ENCODE results near the gene TBC1D22A. TPM values are rescaled to one million over a fixed set of nuclear protein-coding genes. Genes with fewer than 3 reads are reported as not detected.

The TBC1D22A gene
- polyA plus RNA-seq, 1 donor (not counting 4 experiments of a cell fraction or from before 2014, with no cell fraction given), result 20.9 TPM

GRCh38 chr22:46994265-46994664 is 231.8 kb downstream of the TBC1D22A start:
- no peak for FAIRE-seq
- H3K27me3 ChIP-seq (ENCODE audit: control insufficient read depth, extremely low read depth, insufficient read depth, low read length), result no peaks in the 10 kb centered on the region
- dilution Hi-C loops (cut with MboI; ENCODE audit: extremely low pct_ligation_motif_present, low sequenced_read_pairs), result no loop called here
- no peak for TF ChIP-seq CTCF (optimal IDR thresholded peaks at IDR 0.05 in 1 of 3, IDR thresholded peaks at IDR 0.05 in 1 of 3, conservative IDR thresholded peaks at IDR 0.05 in 1 of 3; ENCODE audit: extremely low read depth in 1 of 3, insufficient read depth in 2 of 3, low read length in 3 of 3)
- TF ChIP-seq EZH2 (IDR thresholded peaks at IDR 0.05; ENCODE audit: low read length), result no peak
- no peak overlapping the region for H3K4me2 ChIP-seq (ENCODE audit: control insufficient read depth, extremely low read depth, insufficient read depth, low read depth, low read length)
- H3K4me1 ChIP-seq (ENCODE audit: control insufficient read depth, extremely low read depth, insufficient read depth, low read length), result peaks cover 4% of the 10 kb centered on the region
- no peak overlapping the region for H3K27ac ChIP-seq (ENCODE audit: control insufficient read depth, insufficient read depth, low read length)
- no peaks in the 10 kb centered on the region for H3K9me3 ChIP-seq (ENCODE audit: control insufficient read depth, low read depth, low read length)
- peaks cover 6 to 15% of the 10 kb centered on the region in 2 experiments for H3K36me3 ChIP-seq (ENCODE audit: control insufficient read depth in 2 of 2, extremely low read depth in 1 of 2, insufficient read depth in 2 of 2, low read length in 2 of 2)
- no peaks in the 10 kb centered on the region for H4K20me1 ChIP-seq (ENCODE audit: control insufficient read depth, extremely low read depth, insufficient read depth, low read length)
- H3K4me3 ChIP-seq (ENCODE audit: control insufficient read depth in 2 of 3, extremely low read depth in 1 of 3, insufficient read depth in 2 of 3, low read depth in 1 of 3, low read length in 3 of 3), result no peak overlapping the region
- H2AFZ ChIP-seq (ENCODE audit: control insufficient read depth, low read length), result no peak overlapping the region
- no peak for DNase-seq (ENCODE audit: low read depth, low spot score)
- no peaks in the 10 kb centered on the region for H3K79me2 ChIP-seq (ENCODE audit: control insufficient read depth, insufficient read depth, low read length)
- no peaks in the 10 kb centered on the region for H3K9me1 ChIP-seq (ENCODE audit: control insufficient read depth, extremely low read depth, insufficient read depth, low read length)
- H3K9ac ChIP-seq (ENCODE audit: control insufficient read depth, extremely low read depth, insufficient read depth, low read length), result no peak overlapping the region

DNA sequence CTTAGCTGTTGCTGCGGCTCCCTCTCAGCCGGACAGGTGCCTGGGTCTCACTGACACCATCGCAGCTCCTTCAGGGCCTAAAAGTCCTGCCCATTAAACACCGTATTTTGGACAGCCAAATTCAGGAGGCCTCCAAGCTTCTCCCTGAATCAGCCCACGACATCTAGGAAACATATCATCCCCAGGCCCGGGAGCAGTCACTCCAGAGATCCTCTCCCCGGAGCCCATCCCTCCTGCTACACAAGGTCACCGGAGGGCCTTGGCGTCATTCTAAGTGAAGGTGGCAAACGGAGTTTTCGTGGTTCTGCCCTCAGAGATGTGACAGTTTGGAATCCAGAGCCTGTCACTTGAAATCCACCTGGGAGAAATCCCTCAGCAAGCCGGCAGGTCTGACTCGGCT is 232.5 kb downstream of the TBC1D22A start:
- Histone ChIP-seq H3K9me3 (ENCODE audit: control insufficient read depth, low read depth, low read length) (no peaks in the 10 kb centered on the region), H2AFZ (ENCODE audit: control insufficient read depth, low read length) (no peak overlapping the region), H3K27ac (ENCODE audit: control insufficient read depth, insufficient read depth, low read length) (no peak overlapping the region), H3K27me3 (ENCODE audit: control insufficient read depth, extremely low read depth, insufficient read depth, low read length) (no peaks in the 10 kb centered on the region), H3K4me3 (ENCODE audit: control insufficient read depth in 2 of 3, extremely low read depth in 1 of 3, insufficient read depth in 2 of 3, low read depth in 1 of 3, low read length in 3 of 3) (no peak overlapping the region), H3K4me2 (ENCODE audit: control insufficient read depth, extremely low read depth, insufficient read depth, low read depth, low read length) (no peak overlapping the region), H3K79me2 (ENCODE audit: control insufficient read depth, insufficient read depth, low read length) (no peaks in the 10 kb centered on the region), H3K36me3 (ENCODE audit: control insufficient read depth in 2 of 2, extremely low read depth in 1 of 2, insufficient read depth in 2 of 2, low read length in 2 of 2) (peaks cover 6 to 15% of the 10 kb centered on the region in 2 experiments), H3K9ac (ENCODE audit: control insufficient read depth, extremely low read depth, insufficient read depth, low read length) (no peak overlapping the region), H4K20me1 (ENCODE audit: control insufficient read depth, extremely low read depth, insufficient read depth, low read length) (no peaks in the 10 kb centered on the region), H3K4me1 (ENCODE audit: control insufficient read depth, extremely low read depth, insufficient read depth, low read length) (peaks cover 4% of the 10 kb centered on the region), H3K9me1 (ENCODE audit: control insufficient read depth, extremely low read depth, insufficient read depth, low read length) (no peaks in the 10 kb centered on the region)
- TF ChIP-seq EZH2 (IDR thresholded peaks at IDR 0.05; ENCODE audit: low read length), result no peak
- no peak for TF ChIP-seq CTCF (optimal IDR thresholded peaks at IDR 0.05 in 1 of 3, IDR thresholded peaks at IDR 0.05 in 1 of 3, conservative IDR thresholded peaks at IDR 0.05 in 1 of 3; ENCODE audit: extremely low read depth in 1 of 3, insufficient read depth in 2 of 3, low read length in 3 of 3)
- FAIRE-seq (no peak), DNase-seq (ENCODE audit: low read depth, low spot score) (no peak)
- dilution Hi-C loops (cut with MboI; ENCODE audit: extremely low pct_ligation_motif_present, low sequenced_read_pairs), result no loop called here

Data from keratinocyte (primary cell).